ENCODE data around the gene ARHGAP21. TPM values are rescaled to one million over a fixed set of nuclear protein-coding genes. Genes with fewer than 3 reads are reported as not detected.
A peak's percentile ranks its signal among the peaks of the same experiment; 100 is the strongest.

ARHGAP21 gene
- total RNA-seq, 1 donor from 2014 or later = 100 TPM

DNA sequence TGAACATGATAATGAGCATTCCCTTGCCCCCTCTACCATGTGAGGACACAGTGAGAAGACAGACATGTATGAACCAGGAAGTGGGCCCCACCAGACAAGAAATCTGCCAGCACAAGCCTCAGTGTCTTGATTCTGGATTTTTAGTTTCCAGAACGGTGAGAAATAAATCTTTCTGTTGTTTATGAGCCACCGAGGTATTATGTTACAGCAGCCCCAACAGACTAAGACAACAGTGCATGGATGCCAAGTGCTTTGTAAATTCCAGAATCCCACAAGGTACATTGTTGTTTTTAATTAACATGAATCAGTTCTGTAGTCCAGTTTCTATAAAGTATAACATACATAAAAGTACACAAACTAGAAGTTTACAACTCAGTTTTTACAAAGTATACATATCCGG lies 162.2 kb downstream of the ARHGAP21 start:
- TF ChIP-seq CTCF (IDR thresholded peaks at IDR 0.05; ENCODE audit: unreplicated experiment) = no peak
- Mint-ChIP-seq H3K4me3 (ENCODE audit: unreplicated experiment) (no peak overlapping the region), H3K27me3 (ENCODE audit: unreplicated experiment) (peaks cover 5% of the 10 kb centered on the region), H3K9me3 (ENCODE audit: unreplicated experiment) (no peaks in the 10 kb centered on the region), H3K27ac (ENCODE audit: unreplicated experiment) (no peak overlapping the region), H3K36me3 (ENCODE audit: low read depth, unreplicated experiment) (no peaks in the 10 kb centered on the region), H3K4me1 (ENCODE audit: unreplicated experiment) (peaks cover 11% of the 10 kb centered on the region)
- DNase-seq (ENCODE audit: low spot score) = no peak

DNA sequence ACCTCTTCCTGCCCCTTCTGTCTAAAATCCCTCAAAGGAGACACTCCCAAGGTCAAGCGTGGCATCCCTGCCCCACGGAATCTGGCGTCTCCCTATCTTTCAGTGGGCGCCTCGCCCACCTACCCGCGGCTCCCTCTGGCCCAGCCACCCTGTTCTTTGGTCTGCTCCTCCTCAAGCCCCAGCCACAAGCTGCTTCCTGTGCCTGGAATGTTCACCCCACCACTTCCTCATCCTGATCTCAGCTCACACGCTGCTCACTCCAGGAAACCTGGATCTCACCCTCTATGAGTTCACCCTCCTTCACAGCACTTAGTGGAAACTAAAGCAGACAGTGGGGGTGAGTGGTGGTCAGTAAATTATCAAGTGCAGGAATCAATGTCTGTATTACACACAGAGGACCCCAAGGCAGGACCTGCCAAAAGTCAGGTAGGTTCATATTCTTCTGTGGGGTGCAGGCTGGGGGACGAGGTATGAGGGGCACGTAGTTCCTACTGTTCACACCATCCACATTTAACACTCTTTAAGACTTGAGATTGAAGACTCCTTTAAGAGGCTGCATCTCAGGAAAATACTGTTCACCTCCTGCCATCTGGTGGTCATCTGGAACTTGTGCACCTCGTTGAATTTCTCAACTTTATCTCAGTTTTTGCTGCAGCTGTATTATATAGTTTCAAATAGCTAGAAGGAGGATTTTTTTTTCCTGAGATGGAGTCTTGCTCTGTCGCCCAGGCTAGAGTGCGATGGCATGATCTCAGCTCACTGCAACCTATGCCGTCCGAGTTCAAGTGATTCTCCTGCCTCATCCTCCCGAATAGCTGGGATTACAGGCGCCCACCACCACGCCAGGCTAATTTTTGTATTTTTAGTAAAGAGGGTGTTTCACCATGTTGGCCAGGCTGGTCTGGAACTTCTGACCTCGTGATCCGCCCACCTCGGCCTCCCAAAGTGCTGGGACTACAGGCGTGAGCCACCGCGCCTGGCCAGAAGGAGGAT lies 166.6 kb downstream of the ARHGAP21 start:
- Mint-ChIP-seq H3K9me3 (ENCODE audit: unreplicated experiment) (no peaks in the 10 kb centered on the region), H3K27ac (ENCODE audit: unreplicated experiment) (peak overlapping the region; percentile 88), H3K36me3 (ENCODE audit: low read depth, unreplicated experiment) (peaks cover 8% of the 10 kb centered on the region), H3K27me3 (ENCODE audit: unreplicated experiment) (peaks cover 9% of the 10 kb centered on the region), H3K4me1 (ENCODE audit: unreplicated experiment) (peaks cover 19% of the 10 kb centered on the region), H3K4me3 (ENCODE audit: unreplicated experiment) (peak overlapping the region; percentile 52)
- DNase-seq (ENCODE audit: low spot score) = peak; percentile 36
- peak; percentile 75 for TF ChIP-seq CTCF (IDR thresholded peaks at IDR 0.05; ENCODE audit: unreplicated experiment)

DNA sequence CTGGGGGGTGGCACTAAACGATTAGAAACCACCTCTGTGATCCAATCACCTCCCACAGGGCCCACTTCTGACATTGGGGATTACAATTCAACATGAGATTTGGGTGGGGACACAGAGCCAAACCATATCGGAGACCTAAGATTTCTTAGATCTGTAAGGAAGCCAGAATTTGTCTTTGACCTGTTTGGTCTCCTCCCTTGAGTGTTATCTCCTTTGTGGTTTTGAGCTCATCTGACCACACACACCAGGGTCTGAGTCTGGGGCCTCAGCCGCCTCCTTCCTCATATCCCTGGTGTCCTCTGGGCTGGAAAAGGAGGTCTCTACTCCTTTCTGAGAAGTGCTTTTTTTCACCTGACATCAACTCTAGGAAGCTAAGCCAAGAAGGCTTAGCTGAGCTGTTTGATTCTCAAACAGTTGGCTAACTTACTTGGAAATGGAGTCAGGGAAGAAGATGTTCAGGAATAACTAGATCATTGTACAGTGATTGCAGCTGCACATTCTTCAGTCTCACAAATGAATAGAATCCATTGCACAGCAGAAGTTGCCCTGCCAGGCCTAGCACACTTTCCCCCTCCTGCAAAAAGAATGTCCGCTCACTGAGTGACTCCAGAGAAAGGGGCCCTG lies 167.4 kb downstream of the ARHGAP21 start:
- no peak for DNase-seq (ENCODE audit: low spot score)
- no peak for TF ChIP-seq CTCF (IDR thresholded peaks at IDR 0.05; ENCODE audit: unreplicated experiment)
- Mint-ChIP-seq H3K4me3 (ENCODE audit: unreplicated experiment) (peak overlapping the region; percentile 3), H3K9me3 (ENCODE audit: unreplicated experiment) (no peaks in the 10 kb centered on the region), H3K36me3 (ENCODE audit: low read depth, unreplicated experiment) (peaks cover 8% of the 10 kb centered on the region), H3K4me1 (ENCODE audit: unreplicated experiment) (peaks cover 19% of the 10 kb centered on the region), H3K27me3 (ENCODE audit: unreplicated experiment) (peaks cover 9% of the 10 kb centered on the region), H3K27ac (ENCODE audit: unreplicated experiment) (peak overlapping the region; percentile 88)

- H3K36me3 Mint-ChIP-seq (ENCODE audit: low read depth, unreplicated experiment) = peaks cover 8% of the 10 kb centered on the region
- H3K9me3 Mint-ChIP-seq (ENCODE audit: unreplicated experiment) = no peaks in the 10 kb centered on the region
- no peak overlapping the region for H3K4me3 Mint-ChIP-seq (ENCODE audit: unreplicated experiment)
- H3K27ac Mint-ChIP-seq (ENCODE audit: unreplicated experiment) = no peak overlapping the region
- H3K27me3 Mint-ChIP-seq (ENCODE audit: unreplicated experiment) = peaks cover 13% of the 10 kb centered on the region
- H3K4me1 Mint-ChIP-seq (ENCODE audit: unreplicated experiment) = peaks cover 19% of the 10 kb centered on the region
- no peak for DNase-seq (ENCODE audit: low spot score)
- TF ChIP-seq CTCF (IDR thresholded peaks at IDR 0.05; ENCODE audit: unreplicated experiment) = no peak
Observed at GRCh38 chr10:24554036-24554435, 169.7 kb downstream of the ARHGAP21 start.

Data from endothelial cell (in vitro differentiated cells).